Measurements from ENCODE around the gene TMEM123.
A peak's percentile ranks its signal among the peaks of the same experiment; 100 is the strongest.

The TMEM123 gene

GRCh38 chr11:102473543-102473942 is 21.0 kb upstream of the TMEM123 start:
- no peaks in the 10 kb centered on the region for H3K27me3 ChIP-seq (ENCODE audit: control insufficient read depth in 2 of 2, insufficient read depth in 2 of 2, low read length in 2 of 2)
- H3K9me3 ChIP-seq (ENCODE audit: control insufficient read depth in 2 of 2, low read length in 2 of 2): no peaks in the 10 kb centered on the region
- no peak overlapping the region for H3K9ac ChIP-seq (ENCODE audit: low read depth in 1 of 2, low read length in 2 of 2)
- no peaks in the 10 kb centered on the region for H3K36me3 ChIP-seq (ENCODE audit: control insufficient read depth in 2 of 2, insufficient read depth in 2 of 2, low read length in 2 of 2)
- H3K27ac ChIP-seq (ENCODE audit: low read depth in 2 of 2, low read length in 2 of 2): peak overlapping the region; percentile 69 to 84
- peaks cover 14 to 32% of the 10 kb centered on the region in 2 donors for H3K4me1 ChIP-seq (ENCODE audit: control insufficient read depth in 2 of 2, insufficient read depth in 2 of 2, low read length in 2 of 2)
- H3K4me3 ChIP-seq (ENCODE audit: low read length in 2 of 2): no peak overlapping the region

- H3K4me1 ChIP-seq (ENCODE audit: control insufficient read depth in 2 of 2, insufficient read depth in 2 of 2, low read length in 2 of 2): peaks cover 21 to 43% of the 10 kb centered on the region in 2 donors
- no peak overlapping the region for H3K9ac ChIP-seq (ENCODE audit: low read depth in 1 of 2, low read length in 2 of 2)
- no peaks in the 10 kb centered on the region for H3K27me3 ChIP-seq (ENCODE audit: control insufficient read depth in 2 of 2, insufficient read depth in 2 of 2, low read length in 2 of 2)
- H3K4me3 ChIP-seq (ENCODE audit: low read length in 2 of 2): no peak overlapping the region
- no peaks in the 10 kb centered on the region for H3K9me3 ChIP-seq (ENCODE audit: control insufficient read depth in 2 of 2, low read length in 2 of 2)
- no peaks in the 10 kb centered on the region for H3K36me3 ChIP-seq (ENCODE audit: control insufficient read depth in 2 of 2, insufficient read depth in 2 of 2, low read length in 2 of 2)
- no peak overlapping the region for H3K27ac ChIP-seq (ENCODE audit: low read depth in 2 of 2, low read length in 2 of 2)
Observed at GRCh38 chr11:102472127-102472526, 19.6 kb upstream of the TMEM123 start.

GRCh38 chr11:102471474-102471873 is 18.9 kb upstream of the TMEM123 start:
- Histone ChIP-seq H3K27ac (ENCODE audit: low read depth in 2 of 2, low read length in 2 of 2) (no peak overlapping the region), H3K36me3 (ENCODE audit: control insufficient read depth in 2 of 2, insufficient read depth in 2 of 2, low read length in 2 of 2) (no peaks in the 10 kb centered on the region), H3K9me3 (ENCODE audit: control insufficient read depth in 2 of 2, low read length in 2 of 2) (no peaks in the 10 kb centered on the region), H3K4me1 (ENCODE audit: control insufficient read depth in 2 of 2, insufficient read depth in 2 of 2, low read length in 2 of 2) (peaks cover 24 to 41% of the 10 kb centered on the region in 2 donors), H3K27me3 (ENCODE audit: control insufficient read depth in 2 of 2, insufficient read depth in 2 of 2, low read length in 2 of 2) (no peaks in the 10 kb centered on the region), H3K4me3 (ENCODE audit: low read length in 2 of 2) (no peak overlapping the region), H3K9ac (ENCODE audit: low read depth in 1 of 2, low read length in 2 of 2) (no peak overlapping the region)

GRCh38 chr11:102470251-102470650 is 17.7 kb upstream of the TMEM123 start:
- H3K27me3 ChIP-seq (ENCODE audit: control insufficient read depth in 2 of 2, insufficient read depth in 2 of 2, low read length in 2 of 2): no peaks in the 10 kb centered on the region
- H3K9me3 ChIP-seq (ENCODE audit: control insufficient read depth in 2 of 2, low read length in 2 of 2): no peaks in the 10 kb centered on the region
- peaks cover 26 to 33% of the 10 kb centered on the region in 2 donors for H3K4me1 ChIP-seq (ENCODE audit: control insufficient read depth in 2 of 2, insufficient read depth in 2 of 2, low read length in 2 of 2)
- no peak overlapping the region for H3K4me3 ChIP-seq (ENCODE audit: low read length in 2 of 2)
- no peak overlapping the region for H3K9ac ChIP-seq (ENCODE audit: low read depth in 1 of 2, low read length in 2 of 2)
- no peak overlapping the region for H3K27ac ChIP-seq (ENCODE audit: low read depth in 2 of 2, low read length in 2 of 2)
- no peaks in the 10 kb centered on the region for H3K36me3 ChIP-seq (ENCODE audit: control insufficient read depth in 2 of 2, insufficient read depth in 2 of 2, low read length in 2 of 2)

DNA sequence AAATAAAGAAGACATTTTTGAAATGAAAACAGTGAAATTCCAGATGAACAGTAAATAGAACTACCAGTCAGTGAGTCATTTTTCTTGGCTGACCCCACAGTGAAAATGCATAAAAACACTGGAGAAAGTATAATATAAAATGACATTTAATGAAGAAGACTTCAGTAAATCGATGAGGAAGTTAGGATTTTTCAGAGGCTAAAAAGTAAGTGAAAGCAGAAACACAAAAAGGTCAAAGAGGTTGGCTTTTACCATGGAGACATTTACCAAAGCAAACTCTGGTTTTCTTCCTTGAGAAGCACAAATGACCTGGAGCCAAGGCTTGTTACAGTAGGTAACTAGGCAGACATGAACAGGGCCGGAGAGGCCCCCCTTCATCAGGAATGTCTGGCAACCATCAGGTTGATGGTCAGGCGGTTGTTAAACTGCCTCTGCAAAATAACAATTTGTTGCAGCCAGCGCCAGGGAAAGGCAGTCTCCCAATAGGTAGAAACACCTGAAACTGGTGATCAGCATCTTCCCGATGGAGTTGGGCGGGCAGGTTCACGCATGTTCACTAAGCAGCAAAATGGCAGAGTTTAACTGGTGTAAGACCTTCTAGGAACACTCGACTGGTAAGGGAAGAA is 16.7 kb upstream of the TMEM123 start:
- Histone ChIP-seq H3K4me3 (ENCODE audit: low read length in 2 of 2) (no peak overlapping the region), H3K27ac (ENCODE audit: low read depth in 2 of 2, low read length in 2 of 2) (no peak overlapping the region)

DNA sequence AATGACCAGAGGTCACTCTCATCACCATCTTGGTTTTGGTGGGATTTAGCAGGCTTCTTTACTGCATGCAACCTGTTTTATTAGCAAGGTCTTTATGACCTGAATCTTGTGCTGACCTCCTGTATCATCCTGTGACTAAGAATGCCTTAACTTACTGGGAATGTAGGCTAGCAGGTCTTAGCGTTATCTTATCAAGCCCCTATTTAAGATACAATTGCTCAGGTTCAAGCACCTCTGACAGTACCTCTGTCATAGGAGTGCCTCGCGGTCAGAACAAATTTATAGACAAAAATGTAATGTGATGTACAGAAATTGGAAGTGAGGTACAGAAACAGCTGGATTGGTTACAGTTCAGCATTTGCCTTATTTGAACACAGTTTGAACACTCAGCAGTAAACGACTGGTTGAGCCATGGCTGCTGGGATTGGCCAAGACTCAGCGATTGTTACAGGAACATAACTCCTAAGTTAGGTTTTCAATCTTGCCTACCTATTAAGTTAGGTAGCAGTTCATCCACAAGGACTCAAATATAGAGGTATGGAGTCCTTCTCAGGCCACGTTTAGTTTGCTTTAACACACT is 16.1 kb upstream of the TMEM123 start:
- Histone ChIP-seq H3K4me1 (ENCODE audit: control insufficient read depth in 2 of 2, insufficient read depth in 2 of 2, low read length in 2 of 2) (peaks cover 28 to 32% of the 10 kb centered on the region in 2 donors), H3K9ac (ENCODE audit: low read depth in 1 of 2, low read length in 2 of 2) (no peak overlapping the region), H3K4me3 (ENCODE audit: low read length in 2 of 2) (no peak overlapping the region), H3K27ac (ENCODE audit: low read depth in 2 of 2, low read length in 2 of 2) (no peak overlapping the region), H3K27me3 (ENCODE audit: control insufficient read depth in 2 of 2, insufficient read depth in 2 of 2, low read length in 2 of 2) (no peaks in the 10 kb centered on the region), H3K36me3 (ENCODE audit: control insufficient read depth in 2 of 2, insufficient read depth in 2 of 2, low read length in 2 of 2) (no peaks in the 10 kb centered on the region), H3K9me3 (ENCODE audit: control insufficient read depth in 2 of 2, low read length in 2 of 2) (no peaks in the 10 kb centered on the region)

More for the DNA sequence above, 16.7 kb upstream of the TMEM123 start:
- no peaks in the 10 kb centered on the region for H3K9me3 ChIP-seq (ENCODE audit: control insufficient read depth in 2 of 2, low read length in 2 of 2)
- H3K9ac ChIP-seq (ENCODE audit: low read depth in 1 of 2, low read length in 2 of 2): no peak overlapping the region
- no peaks in the 10 kb centered on the region for H3K27me3 ChIP-seq (ENCODE audit: control insufficient read depth in 2 of 2, insufficient read depth in 2 of 2, low read length in 2 of 2)
- peaks cover 32 to 35% of the 10 kb centered on the region in 2 donors for H3K4me1 ChIP-seq (ENCODE audit: control insufficient read depth in 2 of 2, insufficient read depth in 2 of 2, low read length in 2 of 2)
- no peaks in the 10 kb centered on the region for H3K36me3 ChIP-seq (ENCODE audit: control insufficient read depth in 2 of 2, insufficient read depth in 2 of 2, low read length in 2 of 2)

DNA sequence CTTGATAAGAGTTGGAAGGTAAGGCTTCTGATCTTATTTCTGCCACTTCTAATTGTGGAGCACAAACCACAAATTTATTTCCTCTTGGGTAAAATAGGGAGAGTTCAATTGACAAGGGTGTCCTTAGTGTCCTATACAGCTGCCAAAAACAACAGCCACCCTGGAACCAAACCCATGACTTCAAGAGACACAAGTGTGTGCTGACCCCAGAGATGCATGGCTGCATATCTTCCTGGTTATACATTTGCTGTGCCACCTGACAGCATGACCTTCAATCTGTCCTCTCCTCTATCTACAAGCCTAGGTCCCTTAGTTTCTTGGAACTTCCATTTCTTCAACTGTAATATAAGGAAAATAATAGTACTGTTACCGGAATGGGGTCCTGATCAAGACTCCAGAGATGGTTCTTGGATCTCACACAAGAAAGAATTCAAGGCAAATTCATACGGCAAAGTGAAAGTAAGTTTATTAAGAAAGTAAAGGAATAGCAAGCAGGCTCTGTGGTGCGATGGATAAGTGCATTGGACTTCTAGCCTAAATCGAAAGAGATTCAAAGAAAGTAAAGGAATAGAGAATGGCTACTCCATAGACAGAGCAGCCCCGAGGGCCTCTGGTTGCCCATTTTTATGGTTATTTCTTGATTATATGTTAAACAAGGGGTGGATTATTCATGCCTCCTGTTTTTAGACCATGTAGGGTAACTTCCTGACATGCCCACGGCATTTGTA is 15.5 kb upstream of the TMEM123 start:
- no peaks in the 10 kb centered on the region for H3K9me3 ChIP-seq (ENCODE audit: control insufficient read depth in 2 of 2, low read length in 2 of 2)
- no peak overlapping the region for H3K9ac ChIP-seq (ENCODE audit: low read depth in 1 of 2, low read length in 2 of 2)
- no peaks in the 10 kb centered on the region for H3K36me3 ChIP-seq (ENCODE audit: control insufficient read depth in 2 of 2, insufficient read depth in 2 of 2, low read length in 2 of 2)
- no peaks in the 10 kb centered on the region for H3K27me3 ChIP-seq (ENCODE audit: control insufficient read depth in 2 of 2, insufficient read depth in 2 of 2, low read length in 2 of 2)
- peak overlapping the region in 1 of 2 donors; percentile 1 for H3K4me3 ChIP-seq (ENCODE audit: low read length in 2 of 2)
- H3K4me1 ChIP-seq (ENCODE audit: control insufficient read depth in 2 of 2, insufficient read depth in 2 of 2, low read length in 2 of 2): peaks cover 25% of the 10 kb centered on the region in 2 donors
- peak overlapping the region; percentile 69 to 73 for H3K27ac ChIP-seq (ENCODE audit: low read depth in 2 of 2, low read length in 2 of 2)

DNA sequence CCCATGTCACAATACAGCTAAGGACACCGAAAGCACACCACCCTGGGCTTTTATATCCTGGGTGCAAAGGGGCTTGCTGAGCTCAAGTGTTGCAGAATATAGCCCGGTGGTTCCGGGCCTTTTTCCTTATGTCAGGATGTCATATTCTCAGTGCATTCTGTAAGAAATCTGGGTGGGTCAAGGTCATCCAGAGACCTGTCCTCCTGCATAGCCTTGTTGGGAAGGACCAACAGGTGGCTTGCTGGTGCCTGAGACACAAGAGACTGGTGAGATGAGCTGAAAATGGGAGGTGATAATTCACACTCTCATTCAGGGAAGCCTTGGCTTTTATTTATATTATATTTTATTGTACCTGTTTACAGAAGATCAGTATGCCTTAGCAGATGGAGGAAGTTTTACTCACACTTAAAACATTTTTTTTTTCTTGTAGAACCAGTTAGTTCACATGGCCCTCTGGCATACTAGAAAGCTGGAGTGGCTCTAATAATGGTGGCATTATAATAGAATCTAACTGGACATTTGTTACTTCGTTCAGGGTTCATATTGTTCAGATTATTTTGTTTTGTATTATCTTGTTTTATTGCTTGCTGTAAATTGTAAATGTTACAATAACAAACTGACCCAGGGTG is 14.6 kb upstream of the TMEM123 start:
- H3K4me1 ChIP-seq (ENCODE audit: control insufficient read depth in 2 of 2, insufficient read depth in 2 of 2, low read length in 2 of 2): peaks cover 24% of the 10 kb centered on the region in 2 donors

GRCh38 chr11:102465696-102466095 is 13.1 kb upstream of the TMEM123 start:
- no peak overlapping the region for H3K9ac ChIP-seq (ENCODE audit: low read depth in 1 of 2, low read length in 2 of 2)
- H3K27me3 ChIP-seq (ENCODE audit: control insufficient read depth in 2 of 2, insufficient read depth in 2 of 2, low read length in 2 of 2): no peaks in the 10 kb centered on the region
- H3K4me3 ChIP-seq (ENCODE audit: low read length in 2 of 2): no peak overlapping the region
- no peak overlapping the region for H3K27ac ChIP-seq (ENCODE audit: low read depth in 2 of 2, low read length in 2 of 2)
- H3K9me3 ChIP-seq (ENCODE audit: control insufficient read depth in 2 of 2, low read length in 2 of 2): no peaks in the 10 kb centered on the region
- H3K36me3 ChIP-seq (ENCODE audit: control insufficient read depth in 2 of 2, insufficient read depth in 2 of 2, low read length in 2 of 2): no peaks in the 10 kb centered on the region
- H3K4me1 ChIP-seq (ENCODE audit: control insufficient read depth in 2 of 2, insufficient read depth in 2 of 2, low read length in 2 of 2): peaks cover 24% of the 10 kb centered on the region in 2 donors

More for the DNA sequence above, 14.6 kb upstream of the TMEM123 start:
- no peaks in the 10 kb centered on the region for H3K36me3 ChIP-seq (ENCODE audit: control insufficient read depth in 2 of 2, insufficient read depth in 2 of 2, low read length in 2 of 2)
- H3K9ac ChIP-seq (ENCODE audit: low read depth in 1 of 2, low read length in 2 of 2): no peak overlapping the region
- H3K4me3 ChIP-seq (ENCODE audit: low read length in 2 of 2): no peak overlapping the region
- no peaks in the 10 kb centered on the region for H3K9me3 ChIP-seq (ENCODE audit: control insufficient read depth in 2 of 2, low read length in 2 of 2)
- peak overlapping the region; percentile 69 to 73 for H3K27ac ChIP-seq (ENCODE audit: low read depth in 2 of 2, low read length in 2 of 2)
- H3K27me3 ChIP-seq (ENCODE audit: control insufficient read depth in 2 of 2, insufficient read depth in 2 of 2, low read length in 2 of 2): no peaks in the 10 kb centered on the region
